H1 (cell line): ENCODE results near the gene MPPE1. TPM values are rescaled to one million over a fixed set of nuclear protein-coding genes. Genes with fewer than 3 reads are reported as not detected.

Source experiments
- CTCF ChIA-PET: fragments of 300-600 bp; sonication (Branson Sonifier 250); formaldehyde crosslinking; loops from one replicate; lab custom pipeline; 2021; ENCODE audit not compliant: partially characterized antibody; lab: Charles Lee
- POLR2A ChIA-PET: fragments of 300-600 bp; sonication (Branson Sonifier 250); formaldehyde crosslinking; loops from one replicate; lab custom pipeline; 2021; ENCODE audit warnings: inconsistent platforms; ENCODE audit not compliant: partially characterized antibody; lab: Charles Lee
- DNase-seq, 2 experiments: peaks; one replicate each; pipeline versions ENCODE4 v3.0.0 to v3.0.0-alpha.2; 2010 to 2022; ENCODE audit warnings: low spot score in 2 of 2, low read depth in 1 of 2, mixed read lengths in 1 of 2
- FAIRE-seq: peaks from 2 replicates; lab custom pipeline; 2011; peaks lifted over from hg19 to GRCh38; lab: Jason Lieb, UNC
- H2AFZ ChIP-seq: 2 replicates; pipeline ENCODE4 v1.8.1; 2012; ENCODE audit warnings: low read length, inconsistent platforms
- H2AK5ac ChIP-seq: 2 replicates; pipeline ENCODE4 v1.6.1; 2013; ENCODE audit warnings: low read depth, low read length
- H2BK120ac ChIP-seq: replicated peaks from 2 replicates; pipeline ENCODE3; 2013; ENCODE audit warnings: low read depth, low read length, inconsistent platforms
- H2BK12ac ChIP-seq: 2 replicates; pipeline ENCODE4 v1.6.1; 2013; ENCODE audit warnings: low read depth, low read length
- H2BK15ac ChIP-seq: 2 replicates; pipeline ENCODE4 v1.6.1; 2013; ENCODE audit warnings: low read length
- H2BK20ac ChIP-seq: 2 replicates; pipeline ENCODE4 v1.6.1; 2013; ENCODE audit warnings: low read length
- H2BK5ac ChIP-seq: 2 replicates; pipeline ENCODE4 v1.6.1; 2013; ENCODE audit warnings: low read depth, low read length
- H3K14ac ChIP-seq: 2 replicates; pipeline ENCODE4 v1.6.1; 2013; ENCODE audit warnings: inconsistent platforms; ENCODE audit not compliant: insufficient read length
- H3K18ac ChIP-seq: 2 replicates; pipeline ENCODE4 v1.6.1; 2013; ENCODE audit warnings: low read length; ENCODE audit errors: extremely low read depth
- H3K23ac ChIP-seq: 2 replicates; pipeline ENCODE4 v1.6.1; 2013; ENCODE audit warnings: inconsistent platforms; ENCODE audit not compliant: insufficient read length
- H3K23me2 ChIP-seq: 2 replicates; pipeline ENCODE4 v1.6.1; 2013; ENCODE audit warnings: low read depth, low read length
- H3K27ac ChIP-seq: 2 replicates; pipeline ENCODE4 v1.6.1; 2011; ENCODE audit warnings: low read depth, low read length, inconsistent platforms
- H3K27me3 ChIP-seq, 4 experiments: replicated peaks in 1 of 4; 1 replicate in 1 of 4; 2 replicates in 3 of 4; pipeline versions ENCODE4 v1.6.1 to v1.8.1; 2011 to 2013; ENCODE audit warnings: low read length in 3 of 4, mild to moderate bottlenecking in 3 of 4, inconsistent platforms in 2 of 4, mixed read lengths in 2 of 4, moderate library complexity in 1 of 4; ENCODE audit not compliant: control insufficient read depth in 3 of 4, insufficient read depth in 3 of 4; ENCODE audit errors: extremely low read depth in 1 of 4
- H3K36me3 ChIP-seq, 4 experiments: 2 replicates each; pipeline versions ENCODE4 v1.6.1 to v1.8.1; 2011 to 2013; ENCODE audit warnings: mild to moderate bottlenecking in 4 of 4, low read length in 3 of 4, moderate library complexity in 2 of 4, control low read depth in 1 of 4, inconsistent platforms in 1 of 4; ENCODE audit not compliant: insufficient read depth in 4 of 4, control insufficient read depth in 2 of 4
- H3K4ac ChIP-seq: replicated peaks from 2 replicates; pipeline ENCODE3; 2013; ENCODE audit warnings: low read length, low read depth, mixed read lengths, inconsistent platforms; ENCODE audit not compliant: insufficient read length
- H3K4me1 ChIP-seq, 4 experiments: replicated peaks in 1 of 4; 1 replicate in 1 of 4; 2 replicates in 3 of 4; pipeline versions ENCODE4 v1.6.1 to v1.8.1; 2011 to 2013; ENCODE audit warnings: low read length in 3 of 4, inconsistent platforms in 2 of 4, mixed read lengths in 1 of 4; ENCODE audit not compliant: insufficient read depth in 4 of 4, control insufficient read depth in 3 of 4
- H3K4me2 ChIP-seq, 2 experiments: 2 replicates each; pipeline versions ENCODE4 v1.6.1 to v1.8.1; 2011 to 2013; ENCODE audit warnings: low read depth in 2 of 2, low read length in 2 of 2, control low read depth in 1 of 2, inconsistent platforms in 1 of 2, mild to moderate bottlenecking in 1 of 2; ENCODE audit not compliant: insufficient read depth in 1 of 2
- H3K4me3 ChIP-seq, 4 experiments: fragments of 200-600, 300-600 bp in 1 of 4; sonication (generic), shearing (Covaris generic), sonication (Bioruptor Twin) in 1 of 4; 2 replicates each; pipeline versions ENCODE4 v1.5.1 to v1.8.1; 2011 to 2016; ENCODE audit warnings: low read length in 4 of 4, low read depth in 3 of 4, control low read depth in 2 of 4, inconsistent platforms in 2 of 4, mild to moderate bottlenecking in 2 of 4, mixed read lengths in 1 of 4, moderate library complexity in 1 of 4; ENCODE audit not compliant: insufficient read depth in 2 of 4; ENCODE audit errors: extremely low read depth in 1 of 4
- H3K56ac ChIP-seq: replicated peaks from 2 replicates; pipeline ENCODE3; 2013; ENCODE audit warnings: low read depth, mild to moderate bottlenecking, mixed read lengths, low read length, inconsistent platforms; ENCODE audit not compliant: insufficient read length
- H3K79me1 ChIP-seq: 2 replicates; pipeline ENCODE4 v1.6.1; 2013; ENCODE audit warnings: low read depth, low read length, control low read depth
- H3K79me2 ChIP-seq, 2 experiments: 2 replicates each; pipeline versions ENCODE4 v1.6.1 to v1.8.1; 2012 to 2013; ENCODE audit warnings: low read length in 2 of 2, mild to moderate bottlenecking in 2 of 2, inconsistent platforms in 1 of 2; ENCODE audit not compliant: insufficient read depth in 2 of 2, control insufficient read depth in 1 of 2
- H3K9ac ChIP-seq, 4 experiments: replicated peaks in 1 of 4; 1 replicate in 1 of 4; 2 replicates in 3 of 4; pipeline versions ENCODE4 v1.6.1 to v1.8.1; 2011 to 2013; ENCODE audit warnings: low read depth in 3 of 4, low read length in 3 of 4, control low read depth in 2 of 4, mild to moderate bottlenecking in 2 of 4, moderate library complexity in 2 of 4, inconsistent platforms in 1 of 4; ENCODE audit errors: extremely low read depth in 1 of 4
- H3K9me3 ChIP-seq, 2 experiments: 2 replicates each; pipeline versions ENCODE4 v1.6.1 to v1.8.1; 2012 to 2013; ENCODE audit warnings: mild to moderate bottlenecking in 2 of 2, moderate library complexity in 2 of 2, control low read depth in 1 of 2, inconsistent platforms in 1 of 2, low read depth in 1 of 2, low read length in 1 of 2, mixed read lengths in 1 of 2; ENCODE audit not compliant: insufficient read depth in 2 of 2
- H4K20me1 ChIP-seq, 2 experiments: replicated peaks in 1 of 2; 2 replicates each; pipeline versions ENCODE3 to v1.8.1; 2011 to 2013; ENCODE audit warnings: inconsistent platforms in 2 of 2, low read length in 2 of 2, mild to moderate bottlenecking in 1 of 2; ENCODE audit not compliant: insufficient read depth in 2 of 2, control insufficient read depth in 1 of 2
- H4K5ac ChIP-seq: 2 replicates; pipeline ENCODE4 v1.6.1; 2013; ENCODE audit warnings: low read length, low read depth, mixed read lengths, inconsistent platforms; ENCODE audit not compliant: insufficient read length
- H4K8ac ChIP-seq: 2 replicates; pipeline ENCODE4 v1.8.0; 2013; ENCODE audit warnings: mild to moderate bottlenecking, moderate library complexity, low read length, inconsistent platforms; ENCODE audit not compliant: insufficient read depth; ENCODE audit errors: extremely low read depth
- H4K91ac ChIP-seq: replicated peaks from 2 replicates; pipeline ENCODE3; 2013; ENCODE audit warnings: low read length, mixed read lengths, inconsistent platforms; ENCODE audit not compliant: insufficient read length
- ATF2 ChIP-seq: IDR thresholded peaks from 2 replicates; pipeline ENCODE4 v1.6.1; 2012; ENCODE audit warnings: low read length, inconsistent platforms
- CEBPB ChIP-seq: IDR thresholded peaks from 2 replicates; pipeline ENCODE4 v1.6.1; 2012; ENCODE audit warnings: low read depth, low read length
- HDAC2 ChIP-seq, 2 experiments: fragments of 300-600 bp in 1 of 2; sonication (generic) in 1 of 2; IDR thresholded peaks; 2 replicates each; pipeline ENCODE4 v1.6.1; 2011 to 2012; ENCODE audit warnings: low read depth in 2 of 2, low read length in 2 of 2, mild to moderate bottlenecking in 2 of 2, moderate library complexity in 2 of 2, borderline replicate concordance in 1 of 2, inconsistent platforms in 1 of 2
- NANOG ChIP-seq: IDR thresholded peaks from 2 replicates; pipeline ENCODE4 v1.6.1; 2011; ENCODE audit warnings: low read length, low read depth, mild to moderate bottlenecking, inconsistent platforms; ENCODE audit not compliant: insufficient read depth, poor library complexity, severe bottlenecking
- PHF8 ChIP-seq: fragments of 200-600 bp; sonication (generic); conservative IDR thresholded peaks from 2 replicates; pipeline ENCODE4 v1.7.1; 2012; ENCODE audit warnings: low read depth, mild to moderate bottlenecking, inconsistent platforms, low read length, moderate library complexity
- POLR2A ChIP-seq, 2 experiments: IDR thresholded peaks; 1 replicate in 1 of 2; 2 replicates in 1 of 2; pipeline ENCODE4 v1.6.1; 2011; ENCODE audit warnings: low read depth in 2 of 2, low read length in 2 of 2, mild to moderate bottlenecking in 2 of 2; ENCODE audit errors: control extremely low read depth in 1 of 2
- RBBP5 ChIP-seq: IDR thresholded peaks from 2 replicates; pipeline ENCODE4 v1.7.1; 2012; ENCODE audit warnings: low read depth, mild to moderate bottlenecking, inconsistent platforms, low read length, moderate library complexity, borderline replicate concordance
- TEAD4 ChIP-seq: IDR thresholded peaks from 2 replicates; pipeline ENCODE4 v1.6.1; 2012; ENCODE audit warnings: low read depth, low read length, inconsistent platforms, mixed read lengths
- USF2 ChIP-seq: IDR thresholded peaks from 2 replicates; pipeline ENCODE4 v1.6.1; 2011; ENCODE audit warnings: low read length, improper control_type of control experiment
- WGBS, 2 experiments: shearing (Covaris generic) in 1 of 2; methylation state at CpG; one replicate each; pipeline versions ENCODE4 v1.1.6 to v1.1.7; 2013 to 2015; ENCODE audit warnings: low lambda C conversion rate in 2 of 2, mixed read lengths in 2 of 2, inconsistent platforms in 1 of 2, low coverage in 1 of 2, missing lambda C conversion rate in 1 of 2; ENCODE audit not compliant: insufficient replicate concordance in 2 of 2, insufficient coverage in 1 of 2, insufficient read length in 1 of 2; ENCODE audit errors: extremely low coverage in 1 of 2, missing lambda C conversion rate in 1 of 2; 5-methylcytosine and 5-hydroxymethylcytosine counted together
- polyA plus RNA-seq, 7 experiments: library from polyadenylated mRNA; depleted of rRNA in 3 of 7; stranded (reverse) in 5 of 7; unstranded in 2 of 7; fragments of >200 nt in 5 of 7; fragments of 200-250 nt in 2 of 7; gene quantifications; 1 replicate in 5 of 7; 2 replicates in 1 of 7; 4 replicates in 1 of 7; pipeline versions ENCODE4 v1.2.1 to v1.2.3, GENCODE V29; 2011 to 2013; ENCODE audit warnings: missing spikeins in 2 of 7, mixed read lengths in 2 of 7
- total RNA-seq: library from RNA; stranded (reverse); fragmentation: NEBNext Ultra II Directional; extraction: Animal tissue kit (Norgen Biotek cat#: 25700); gene quantifications from 2 replicates; pipeline ENCODE4 v1.2.1, GENCODE V29; 2021

Gene MPPE1
- total and polyA plus RNA-seq, 2 of the 8 experiments (the other 6 are each of a cell fraction or from before 2014, with no cell fraction given), result 13.7 to 20.9 TPM

GRCh38 chr18:11873670-11874340, 34.3 kb downstream of the MPPE1 start:
- H2BK5ac ChIP-seq, result no peak overlapping the region
- no peaks in the 10 kb centered on the region for H3K79me2 ChIP-seq
- no peak overlapping the region for H3K4ac ChIP-seq
- no peak for FAIRE-seq
- H4K8ac ChIP-seq, result no peak overlapping the region
- H3K27ac ChIP-seq, result no peak overlapping the region
- ChIA-PET POLR2A (interaction anchor here (1.1 kb wide), 1 partner anchor 13 kb away, joined by 4 read pairs; no protein-coding TSS in a partner anchor), CTCF (interaction anchor here (0.8 to 1.7 kb wide), 7 partner anchors 11 to 145 kb away, joined by 3 to 8 read pairs (median 4); no protein-coding TSS in a partner anchor)
- no peak overlapping the region for H2AK5ac ChIP-seq
- no peak overlapping the region for H3K23ac ChIP-seq
- no peaks in the 10 kb centered on the region; the same call in 1 of the 2 replicates for H3K79me1 ChIP-seq
- H3K9me3 ChIP-seq, result peaks cover 3 to 6% of the 10 kb centered on the region in 2 experiments; a peak in 1 of 4 replicates
- no peak overlapping the region for H2BK15ac ChIP-seq
- peaks cover 0 to 11% (median 0%) of the 10 kb centered on the region in 4 experiments; a peak in 1 of 8 replicates for H3K36me3 ChIP-seq
- H3K9ac ChIP-seq, result no peak overlapping the region
- H3K4me3 ChIP-seq, result no peak overlapping the region
- no peaks in the 10 kb centered on the region for H3K27me3 ChIP-seq
- H3K14ac ChIP-seq, result no peak overlapping the region
- WGBS, 2 experiments, result 89% methylated on average over 15 of the region's 15 CpGs; no CpG with 5 or more reads in 1 of the 2 experiments
- no peak overlapping the region for H2AFZ ChIP-seq
- H3K4me1 ChIP-seq, result no peaks in the 10 kb centered on the region; a peak in 2 of 7 replicates
- H3K23me2 ChIP-seq, result no peaks in the 10 kb centered on the region
- no peak for DNase-seq
- no peak overlapping the region for H2BK12ac ChIP-seq
- no peak overlapping the region for H2BK120ac ChIP-seq
- no peak overlapping the region for H4K91ac ChIP-seq
- no peaks in the 10 kb centered on the region for H4K20me1 ChIP-seq
- no peak overlapping the region for H2BK20ac ChIP-seq
- no peak overlapping the region for H3K56ac ChIP-seq
- H3K18ac ChIP-seq, result no peak overlapping the region
- H3K4me2 ChIP-seq, result no peak overlapping the region
- no peak overlapping the region for H4K5ac ChIP-seq
- TF ChIP-seq HDAC2 (IDR thresholded peaks at IDR 0.05; ENCODE audit: borderline replicate concordance in 1 of 2, low read depth in 2 of 2, low read length in 2 of 2), result no peak
- TF ChIP-seq POLR2A (IDR thresholded peaks at IDR 0.05; ENCODE audit: control extremely low read depth in 1 of 2, low read depth in 2 of 2, low read length in 2 of 2), result no peak
- TF ChIP-seq USF2, result no peak
- no peak for TF ChIP-seq TEAD4
- no peak for TF ChIP-seq ATF2
- TF ChIP-seq RBBP5, result no peak
- no peak for TF ChIP-seq CEBPB
- TF ChIP-seq NANOG, result no peak
- TF ChIP-seq PHF8, result no peak
